Measurements from ENCODE around the gene TMEM218. TPM values are rescaled to one million over a fixed set of nuclear protein-coding genes. Genes with fewer than 3 reads are reported as not detected.

TMEM218 gene
- total RNA-seq, 1 donor from 2014 or later: 0.64 TPM

- TF ChIP-seq CTCF (IDR thresholded peaks at IDR 0.05): no peak
- DNase-seq (ENCODE audit: low spot score in 2 of 2): no peak
- Histone ChIP-seq H3K27me3 (no peaks in the 10 kb centered on the region), H3K4me1 (no peaks in the 10 kb centered on the region), H3K9me3 (no peaks in the 10 kb centered on the region), H3K36me3 (no peaks in the 10 kb centered on the region), H3K27ac (no peak overlapping the region), H3K4me3 (no peak overlapping the region)
- intact Hi-C loops (cut with DNase I): no loop called here
Measured at GRCh38 chr11:125075900-125076317, 35.5 kb downstream of the TMEM218 start.

GRCh38 chr11:125075242-125075625 is 36.2 kb downstream of the TMEM218 start:
- Histone ChIP-seq H3K36me3 (no peaks in the 10 kb centered on the region), H3K9me3 (no peaks in the 10 kb centered on the region), H3K4me3 (no peak overlapping the region), H3K27me3 (no peaks in the 10 kb centered on the region), H3K27ac (no peak overlapping the region), H3K4me1 (no peaks in the 10 kb centered on the region)
- no peak for TF ChIP-seq CTCF (IDR thresholded peaks at IDR 0.05)
- no peak for DNase-seq (ENCODE audit: low spot score in 2 of 2)
- intact Hi-C loops (cut with DNase I): no loop called here

GRCh38 chr11:125074511-125075241 is 36.8 kb downstream of the TMEM218 start:
- intact Hi-C loops (cut with DNase I): no loop called here
- H3K36me3 ChIP-seq: no peaks in the 10 kb centered on the region

DNA sequence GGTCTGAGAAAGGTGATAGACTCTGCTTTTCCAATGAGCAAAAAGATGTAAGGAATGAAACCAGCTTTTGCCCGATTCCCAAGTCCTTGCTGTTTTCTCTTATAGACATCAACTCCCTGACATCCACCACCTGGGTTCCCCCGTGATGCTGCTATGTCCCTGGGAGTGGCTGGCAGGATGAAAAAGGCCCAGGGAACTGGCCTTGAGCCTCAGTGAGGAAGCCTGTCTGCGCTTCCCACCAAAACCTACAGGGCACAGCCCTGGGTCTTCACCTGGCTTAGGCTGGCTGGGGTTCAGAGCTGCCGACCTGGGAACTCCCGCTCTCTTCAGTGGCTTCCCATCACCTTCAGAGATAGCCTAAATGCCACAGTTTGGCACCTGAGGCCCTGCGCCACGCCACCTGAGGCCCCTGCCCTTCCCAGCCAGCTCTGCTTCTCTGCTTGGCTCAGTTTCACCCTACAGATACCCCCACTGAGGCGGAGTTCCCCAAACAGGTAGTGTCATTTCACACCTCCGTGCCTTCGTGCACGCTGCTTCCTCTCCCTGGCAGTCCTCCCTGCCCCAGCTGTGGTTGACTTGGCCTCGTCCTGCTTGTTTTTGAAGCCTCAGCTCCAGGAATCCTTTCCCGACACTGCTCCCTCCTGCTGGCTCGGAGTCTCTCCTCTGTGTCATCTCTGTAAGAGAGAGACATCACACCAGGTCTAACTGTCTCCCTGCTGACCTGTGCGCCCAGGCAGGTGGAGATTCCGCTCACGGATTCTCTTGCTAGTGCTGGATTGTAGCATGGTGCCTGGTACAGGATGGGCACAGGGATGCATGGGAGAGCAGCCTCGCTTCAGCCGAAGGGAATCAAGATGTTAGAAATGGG is 37.6 kb downstream of the TMEM218 start:
- Histone ChIP-seq H3K4me1 (no peaks in the 10 kb centered on the region), H3K4me3 (no peak overlapping the region), H3K27me3 (no peaks in the 10 kb centered on the region), H3K36me3 (no peaks in the 10 kb centered on the region), H3K27ac (no peak overlapping the region), H3K9me3 (no peaks in the 10 kb centered on the region)
- no peak for TF ChIP-seq CTCF (IDR thresholded peaks at IDR 0.05)
- no peak for DNase-seq (ENCODE audit: low spot score in 2 of 2)
- intact Hi-C loops (cut with DNase I): no loop called here

More at GRCh38 chr11:125074511-125075241, 36.8 kb downstream of the TMEM218 start:
- no peak overlapping the region for H3K27ac ChIP-seq
- no peaks in the 10 kb centered on the region for H3K27me3 ChIP-seq
- H3K4me1 ChIP-seq: no peaks in the 10 kb centered on the region
- DNase-seq (ENCODE audit: low spot score in 2 of 2): no peak
- no peak for TF ChIP-seq CTCF (IDR thresholded peaks at IDR 0.05)
- no peak overlapping the region for H3K4me3 ChIP-seq
- no peaks in the 10 kb centered on the region for H3K9me3 ChIP-seq

DNA sequence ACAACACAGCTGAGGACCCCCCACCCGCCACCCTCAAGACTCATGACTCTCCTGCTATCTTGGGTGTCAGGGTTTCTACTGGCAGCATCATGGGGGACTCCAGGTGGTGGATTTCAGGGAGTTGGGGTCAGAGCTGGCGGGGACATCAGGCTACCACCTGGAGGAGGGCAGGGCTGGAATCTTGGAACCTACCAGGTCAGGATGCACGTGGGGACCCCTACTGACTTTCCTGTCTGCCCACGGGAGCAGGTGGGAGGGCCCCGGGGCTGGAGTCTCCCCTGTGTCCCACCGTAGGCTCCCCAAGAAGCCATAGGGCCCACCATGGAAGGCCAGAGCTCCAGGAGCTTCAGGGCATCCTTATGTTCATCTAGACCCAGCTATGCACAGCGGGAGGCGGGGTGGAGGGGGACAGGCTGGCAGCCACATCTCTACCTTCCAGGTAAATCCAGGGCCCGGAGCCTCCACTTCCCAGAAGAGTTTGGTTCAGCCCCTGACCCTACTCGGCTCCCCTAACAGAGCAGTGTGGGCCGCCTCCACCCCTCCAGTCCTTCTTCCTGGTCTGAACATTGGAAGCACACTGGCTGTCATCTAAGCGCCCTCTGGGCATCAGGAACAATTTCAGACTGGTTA is 38.4 kb downstream of the TMEM218 start:
- Histone ChIP-seq H3K4me3 (no peak overlapping the region), H3K27ac (peak overlapping the region in 1 of 2 donors; percentile 18), H3K36me3 (no peaks in the 10 kb centered on the region), H3K27me3 (no peaks in the 10 kb centered on the region), H3K9me3 (no peaks in the 10 kb centered on the region), H3K4me1 (no peaks in the 10 kb centered on the region)
- intact Hi-C loops (cut with DNase I): no loop called here
- DNase-seq (ENCODE audit: low spot score in 2 of 2): no peak
- TF ChIP-seq CTCF (IDR thresholded peaks at IDR 0.05): no peak

Data from ascending aorta (tissue), 2 donors.